GM23338 (cell line): Measurements from ENCODE around the gene BARD1. TPM values are rescaled to one million over a fixed set of nuclear protein-coding genes. Genes with fewer than 3 reads are reported as not detected.

ENCODE experiments used
- ATAC-seq: fragments of 200-7000 bp; cut with Tn5 transposase; 3 replicates; pipeline ENCODE4 v1.9.1; 2020
- DNase-seq: peaks from one replicate; pipeline ENCODE4 v3.0.0-alpha.2; 2015; ENCODE audit warnings: low spot score
- H2AFZ ChIP-seq: fragments of 200-600 bp; sonication (generic); 2 replicates; pipeline ENCODE4 v1.8.0; 2016; ENCODE audit warnings: antibody characterized with exemption, mild to moderate bottlenecking, moderate library complexity
- H3F3A ChIP-seq: fragments of 200-600 bp; sonication (generic); replicated peaks from 2 replicates; pipeline ENCODE4 v1.8.0; 2017; ENCODE audit warnings: antibody characterized with exemption, mixed run types, low read depth
- H3K27ac ChIP-seq: fragments of 200-600 bp; sonication (generic); 2 replicates; pipeline ENCODE4 v1.6.1; 2016; ENCODE audit warnings: low read depth
- H3K27me3 ChIP-seq: fragments of 200-600 bp; sonication (generic); 2 replicates; pipeline ENCODE4 v1.8.0; 2016; ENCODE audit warnings: mild to moderate bottlenecking, mixed run types, moderate library complexity; ENCODE audit not compliant: insufficient read depth
- H3K36me3 ChIP-seq: fragments of 200-600 bp; sonication (generic); 2 replicates; pipeline ENCODE4 v1.8.0; 2016; ENCODE audit warnings: mild to moderate bottlenecking; ENCODE audit not compliant: insufficient read depth
- H3K4me1 ChIP-seq: fragments of 200-600 bp; sonication (generic); 2 replicates; pipeline ENCODE4 v1.8.0; 2016; ENCODE audit warnings: mild to moderate bottlenecking, moderate library complexity; ENCODE audit not compliant: insufficient read depth
- H3K4me2 ChIP-seq: fragments of 200-600 bp; sonication (generic); 2 replicates; pipeline ENCODE4 v1.7.1; 2017; ENCODE audit warnings: mixed run types
- H3K4me3 ChIP-seq: fragments of 200-600 bp; sonication (generic); 2 replicates; pipeline ENCODE4 v1.6.1; 2016; ENCODE audit warnings: mixed run types
- H3K79me2 ChIP-seq: fragments of 200-600 bp; sonication (generic); replicated peaks from 2 replicates; pipeline ENCODE4 v1.8.0; 2017; ENCODE audit warnings: mild to moderate bottlenecking; ENCODE audit not compliant: insufficient read depth
- H3K9me2 ChIP-seq: fragments of 200-600 bp; sonication (generic); 2 replicates; pipeline ENCODE4 v1.8.0; 2017; ENCODE audit not compliant: insufficient read depth
- H4K20me1 ChIP-seq: fragments of 200-600 bp; sonication (generic); replicated peaks from 2 replicates; pipeline ENCODE4 v1.8.0; 2017; ENCODE audit warnings: mild to moderate bottlenecking; ENCODE audit not compliant: insufficient read depth
- H3K27ac Mint-ChIP-seq: 2 replicates; pipeline ENCODE4 v1.8.0; 2020; ENCODE audit warnings: inconsistent platforms, mild to moderate bottlenecking, moderate library complexity, mixed read lengths
- H3K27me3 Mint-ChIP-seq: 3 replicates; pipeline ENCODE4 v1.8.0; 2022; ENCODE audit warnings: low read depth, mild to moderate bottlenecking, moderate library complexity, mixed read lengths, inconsistent platforms; ENCODE audit not compliant: insufficient read depth, poor library complexity
- H3K36me3 Mint-ChIP-seq: 3 replicates; pipeline ENCODE4 v1.8.0; 2021; ENCODE audit warnings: low read depth, mild to moderate bottlenecking, inconsistent platforms, moderate library complexity, mixed read lengths
- H3K4me1 Mint-ChIP-seq: 3 replicates; pipeline ENCODE4 v1.8.0; 2020; ENCODE audit warnings: mild to moderate bottlenecking, inconsistent platforms, mixed read lengths
- H3K4me3 Mint-ChIP-seq: 3 replicates; pipeline ENCODE4 v1.8.0; 2021; ENCODE audit warnings: moderate library complexity, mild to moderate bottlenecking, inconsistent platforms, mixed read lengths
- H3K9me3 Mint-ChIP-seq: 3 replicates; pipeline ENCODE4 v1.8.0; 2020; ENCODE audit warnings: moderate library complexity, mild to moderate bottlenecking, inconsistent platforms, mixed read lengths
- CTCF ChIP-seq, 2 experiments: fragments of 200-600 bp in 1 of 2; sonication (generic) in 1 of 2; conservative IDR thresholded peaks; 2 replicates each; pipeline versions ENCODE4 v1.5.1 to v1.6.1; 2016 to 2017; ENCODE audit warnings: antibody characterized with exemption in 2 of 2, low read depth in 2 of 2, mild to moderate bottlenecking in 2 of 2, moderate library complexity in 1 of 2
- EZH2 ChIP-seq: fragments of 200-600 bp; sonication (generic); IDR thresholded peaks from one replicate; pipeline ENCODE4 v1.8.0; 2017; ENCODE audit warnings: antibody characterized with exemption, mild to moderate bottlenecking, low read depth; ENCODE audit not compliant: unreplicated experiment
- JUNB ChIP-seq: IDR thresholded peaks from one replicate; pipeline ENCODE4 v1.6.1; 2016; ENCODE audit warnings: antibody characterized with exemption; ENCODE audit not compliant: unreplicated experiment
- POLR2AphosphoS5 ChIP-seq: IDR thresholded peaks from 2 replicates; pipeline ENCODE4 v1.6.1; 2016; ENCODE audit warnings: antibody characterized with exemption, low read depth
- STAT1 ChIP-seq: IDR thresholded peaks from one replicate; pipeline ENCODE4 v1.6.1; 2016; ENCODE audit warnings: antibody characterized with exemption; ENCODE audit not compliant: unreplicated experiment
- ZNF114 ChIP-seq: fragments of 250-450 bp; sonication (Bioruptor Pico); IDR thresholded peaks from 2 replicates; pipeline ENCODE4 v1.5.0; 2020; ENCODE audit warnings: mild to moderate bottlenecking, moderate library complexity
- ZNF462 ChIP-seq: fragments of 250-450 bp; sonication (Bioruptor Pico); IDR thresholded peaks from 2 replicates; pipeline ENCODE4 v1.5.0; 2020; ENCODE audit warnings: mild to moderate bottlenecking, moderate library complexity
- polyA plus RNA-seq: library from polyadenylated mRNA; unstranded; fragments of >200 nt; fragmentation: Nextera tagmentation; extraction: Ambion mirVana; gene quantifications from 2 replicates; pipeline ENCODE4 v1.2.1, GENCODE V29; 2016
- total RNA-seq: library from RNA; depleted of rRNA; stranded (reverse); fragments of >200 nt; shearing (Covaris generic); gene quantifications from 2 replicates; pipeline ENCODE4 v1.2.3, GENCODE V29; 2014
- TF ChIP-seq, protein P1 (sequence below): IDR thresholded peaks from one replicate; pipeline ENCODE4 v1.6.1; 2018; ENCODE audit warnings: antibody characterized with exemption; ENCODE audit not compliant: unreplicated experiment
- TF ChIP-seq, protein P2 (sequence below): IDR thresholded peaks from 2 replicates; pipeline ENCODE4 v1.6.1; 2016; ENCODE audit warnings: antibody characterized with exemption

Gene BARD1
- total and polyA plus RNA-seq, 2 experiments from 2014 or later, result 33.9 to 61.0 TPM

GRCh38 chr2:214837466-214837865 is 28.0 kb upstream of the BARD1 start (continued):
- TF ChIP-seq CTCF (conservative IDR thresholded peaks at IDR 0.05; ENCODE audit: low read depth in 2 of 2) (no peak), EZH2 (no peak), ZNF114 (CRISPR knock-in tag) (no peak), POLR2AphosphoS5 (no peak)
- TF ChIP-seq, protein P1, sequence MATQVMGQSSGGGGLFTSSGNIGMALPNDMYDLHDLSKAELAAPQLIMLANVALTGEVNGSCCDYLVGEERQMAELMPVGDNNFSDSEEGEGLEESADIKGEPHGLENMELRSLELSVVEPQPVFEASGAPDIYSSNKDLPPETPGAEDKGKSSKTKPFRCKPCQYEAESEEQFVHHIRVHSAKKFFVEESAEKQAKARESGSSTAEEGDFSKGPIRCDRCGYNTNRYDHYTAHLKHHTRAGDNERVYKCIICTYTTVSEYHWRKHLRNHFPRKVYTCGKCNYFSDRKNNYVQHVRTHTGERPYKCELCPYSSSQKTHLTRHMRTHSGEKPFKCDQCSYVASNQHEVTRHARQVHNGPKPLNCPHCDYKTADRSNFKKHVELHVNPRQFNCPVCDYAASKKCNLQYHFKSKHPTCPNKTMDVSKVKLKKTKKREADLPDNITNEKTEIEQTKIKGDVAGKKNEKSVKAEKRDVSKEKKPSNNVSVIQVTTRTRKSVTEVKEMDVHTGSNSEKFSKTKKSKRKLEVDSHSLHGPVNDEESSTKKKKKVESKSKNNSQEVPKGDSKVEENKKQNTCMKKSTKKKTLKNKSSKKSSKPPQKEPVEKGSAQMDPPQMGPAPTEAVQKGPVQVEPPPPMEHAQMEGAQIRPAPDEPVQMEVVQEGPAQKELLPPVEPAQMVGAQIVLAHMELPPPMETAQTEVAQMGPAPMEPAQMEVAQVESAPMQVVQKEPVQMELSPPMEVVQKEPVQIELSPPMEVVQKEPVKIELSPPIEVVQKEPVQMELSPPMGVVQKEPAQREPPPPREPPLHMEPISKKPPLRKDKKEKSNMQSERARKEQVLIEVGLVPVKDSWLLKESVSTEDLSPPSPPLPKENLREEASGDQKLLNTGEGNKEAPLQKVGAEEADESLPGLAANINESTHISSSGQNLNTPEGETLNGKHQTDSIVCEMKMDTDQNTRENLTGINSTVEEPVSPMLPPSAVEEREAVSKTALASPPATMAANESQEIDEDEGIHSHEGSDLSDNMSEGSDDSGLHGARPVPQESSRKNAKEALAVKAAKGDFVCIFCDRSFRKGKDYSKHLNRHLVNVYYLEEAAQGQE, result no peak

DNA sequence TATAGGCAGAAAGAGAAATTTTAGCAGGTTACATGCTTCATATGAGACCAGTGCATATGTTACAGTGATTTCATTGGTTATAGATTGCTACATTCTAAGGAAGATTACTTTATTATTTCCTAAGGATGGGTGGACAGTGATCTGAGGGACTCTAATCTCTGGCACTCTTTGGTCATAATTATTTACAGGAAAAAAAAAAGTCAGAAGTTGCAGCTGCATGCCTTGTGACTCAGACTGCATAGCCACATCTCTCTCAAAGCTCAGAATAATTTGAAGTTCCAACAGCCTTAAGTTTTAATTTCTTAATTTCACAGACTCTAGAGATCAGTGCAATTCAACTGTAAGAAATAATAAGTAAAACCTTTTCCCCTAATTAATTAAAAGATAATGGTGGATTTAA is 27.1 kb upstream of the BARD1 start:
- no peak overlapping the region for H3K4me3 ChIP-seq
- H3K36me3 ChIP-seq, result no peaks in the 10 kb centered on the region
- peaks cover 30% of the 10 kb centered on the region for H3K36me3 Mint-ChIP-seq
- peaks cover 34% of the 10 kb centered on the region; the same call in 2 of the 3 replicates for H3K9me3 Mint-ChIP-seq
- H3K9me2 ChIP-seq, result 0 out of 2 replicates have a peak, but pooled peaks cover 4% of the 10 kb centered on the region
- no peaks in the 10 kb centered on the region for H3F3A ChIP-seq
- peaks cover 4% of the 10 kb centered on the region for H3K27me3 Mint-ChIP-seq
- H3K27ac ChIP-seq, result no peak overlapping the region
- H2AFZ ChIP-seq, result no peak overlapping the region
- no peak overlapping the region for H3K4me3 Mint-ChIP-seq
- ATAC-seq (no peak), DNase-seq (no peak)
- no peaks in the 10 kb centered on the region for H4K20me1 ChIP-seq
- peaks cover 31% of the 10 kb centered on the region for H3K4me1 Mint-ChIP-seq
- H3K27ac Mint-ChIP-seq, result no peak overlapping the region
- no peaks in the 10 kb centered on the region for H3K27me3 ChIP-seq
- H3K79me2 ChIP-seq, result no peaks in the 10 kb centered on the region
- peaks cover 12% of the 10 kb centered on the region for H3K4me1 ChIP-seq
- peak overlapping the region; percentile 47; the same call in 1 of the 2 replicates for H3K4me2 ChIP-seq
- TF ChIP-seq POLR2AphosphoS5 (no peak), JUNB (no peak), STAT1 (no peak), ZNF462 (CRISPR knock-in tag) (no peak)
- TF ChIP-seq, protein P2, sequence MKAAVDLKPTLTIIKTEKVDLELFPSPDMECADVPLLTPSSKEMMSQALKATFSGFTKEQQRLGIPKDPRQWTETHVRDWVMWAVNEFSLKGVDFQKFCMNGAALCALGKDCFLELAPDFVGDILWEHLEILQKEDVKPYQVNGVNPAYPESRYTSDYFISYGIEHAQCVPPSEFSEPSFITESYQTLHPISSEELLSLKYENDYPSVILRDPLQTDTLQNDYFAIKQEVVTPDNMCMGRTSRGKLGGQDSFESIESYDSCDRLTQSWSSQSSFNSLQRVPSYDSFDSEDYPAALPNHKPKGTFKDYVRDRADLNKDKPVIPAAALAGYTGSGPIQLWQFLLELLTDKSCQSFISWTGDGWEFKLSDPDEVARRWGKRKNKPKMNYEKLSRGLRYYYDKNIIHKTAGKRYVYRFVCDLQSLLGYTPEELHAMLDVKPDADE, result no peak
